Upper lobe of left lung (tissue), 4 donors: Measurements from ENCODE around the gene MEAK7.

Experiments
- EP300 ChIP-seq, 4 donors: sonication (generic); formaldehyde crosslinking; IDR thresholded peaks; one replicate each; pipeline ENCODE4 v1.5.1; 2017; ENCODE audit warnings: antibody characterized with exemption in 4 of 4, control low read depth in 2 of 4
- POLR2A ChIP-seq, 4 donors: fragments of 450-650 bp; IDR thresholded peaks; one replicate each; pipeline ENCODE4 v1.5.1; 2016 to 2017; ENCODE audit warnings: antibody characterized with exemption in 4 of 4, mild to moderate bottlenecking in 2 of 4
- TF ChIP-seq, protein P1 (sequence below), 6 experiments: fragments of 450-650 bp in 4 of 6; fragments of 200-600 bp in 2 of 6; sonication (generic) in 2 of 6; IDR thresholded peaks; one replicate each; pipeline ENCODE4 v1.5.1; 2016 to 2019; ENCODE audit warnings: antibody characterized with exemption in 6 of 6

DNA sequence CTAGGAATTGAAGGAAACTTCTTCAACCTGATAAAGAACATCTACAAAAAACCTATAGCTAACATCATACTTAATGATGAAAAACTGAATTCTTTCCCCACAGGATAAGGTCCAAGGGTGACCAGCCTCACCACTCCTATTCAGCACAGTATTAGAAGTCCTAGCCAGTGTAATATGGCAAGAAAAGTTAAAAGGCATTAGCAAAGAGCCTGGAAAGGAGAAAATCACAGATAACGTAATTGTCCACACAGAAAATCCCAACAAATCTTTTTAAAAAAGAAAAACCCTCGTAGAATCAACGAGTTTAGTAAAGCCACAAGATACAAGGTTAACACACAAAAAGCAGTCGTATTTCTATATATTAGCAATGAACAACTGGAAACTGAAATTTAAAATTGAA lies 37.8 kb downstream of the MEAK7 start:
- TF ChIP-seq, protein P1, sequence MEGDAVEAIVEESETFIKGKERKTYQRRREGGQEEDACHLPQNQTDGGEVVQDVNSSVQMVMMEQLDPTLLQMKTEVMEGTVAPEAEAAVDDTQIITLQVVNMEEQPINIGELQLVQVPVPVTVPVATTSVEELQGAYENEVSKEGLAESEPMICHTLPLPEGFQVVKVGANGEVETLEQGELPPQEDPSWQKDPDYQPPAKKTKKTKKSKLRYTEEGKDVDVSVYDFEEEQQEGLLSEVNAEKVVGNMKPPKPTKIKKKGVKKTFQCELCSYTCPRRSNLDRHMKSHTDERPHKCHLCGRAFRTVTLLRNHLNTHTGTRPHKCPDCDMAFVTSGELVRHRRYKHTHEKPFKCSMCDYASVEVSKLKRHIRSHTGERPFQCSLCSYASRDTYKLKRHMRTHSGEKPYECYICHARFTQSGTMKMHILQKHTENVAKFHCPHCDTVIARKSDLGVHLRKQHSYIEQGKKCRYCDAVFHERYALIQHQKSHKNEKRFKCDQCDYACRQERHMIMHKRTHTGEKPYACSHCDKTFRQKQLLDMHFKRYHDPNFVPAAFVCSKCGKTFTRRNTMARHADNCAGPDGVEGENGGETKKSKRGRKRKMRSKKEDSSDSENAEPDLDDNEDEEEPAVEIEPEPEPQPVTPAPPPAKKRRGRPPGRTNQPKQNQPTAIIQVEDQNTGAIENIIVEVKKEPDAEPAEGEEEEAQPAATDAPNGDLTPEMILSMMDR (IDR thresholded peaks at IDR 0.05): no peak
- TF ChIP-seq POLR2A (IDR thresholded peaks at IDR 0.05) (no peak), EP300 (IDR thresholded peaks at IDR 0.05) (no peak)
